ENCODE measurements around the gene ATF5. TPM values are rescaled to one million over a fixed set of nuclear protein-coding genes. Genes with fewer than 3 reads are reported as not detected.
A peak's percentile ranks its signal among the peaks of the same experiment; 100 is the strongest.

Gene ATF5
- total and polyA plus RNA-seq, 2 of the 8 experiments (the other 6 are each of a cell fraction or from before 2014, with no cell fraction given), result 6.2 to 13.1 TPM

- Histone ChIP-seq H2BK120ac (replicated peaks; ENCODE audit: low read depth, low read length) (no peak overlapping the region), H2BK15ac (ENCODE audit: low read length) (no peak overlapping the region), H2BK5ac (ENCODE audit: low read depth, low read length) (no peak overlapping the region), H3K4me1 (replicated peaks in 1 of 4; ENCODE audit: control insufficient read depth in 3 of 4, insufficient read depth in 4 of 4, low read length in 3 of 4) (peaks cover 0 to 7% (median 1%) of the 10 kb centered on the region in 4 experiments; a peak in 3 of 7 replicates), H4K8ac (ENCODE audit: extremely low read depth, insufficient read depth, low read length) (no peak overlapping the region), H4K20me1 (replicated peaks in 1 of 2; ENCODE audit: control insufficient read depth in 1 of 2, insufficient read depth in 2 of 2, low read length in 2 of 2) (peaks cover 46 to 51% of the 10 kb centered on the region in 2 experiments), H3K9me3 (ENCODE audit: insufficient read depth in 2 of 2, low read depth in 1 of 2, low read length in 1 of 2) (no peaks in the 10 kb centered on the region), H4K91ac (replicated peaks; ENCODE audit: insufficient read length, low read length) (no peak overlapping the region), H3K27ac (ENCODE audit: low read depth, low read length) (peak overlapping the region; percentile 54; the same call in 1 of the 2 replicates), H3K18ac (ENCODE audit: extremely low read depth, low read length) (no peak overlapping the region), H3K4me3 (ENCODE audit: extremely low read depth in 1 of 4, insufficient read depth in 2 of 4, low read depth in 3 of 4, low read length in 4 of 4) (no peak overlapping the region), H2BK20ac (ENCODE audit: low read length) (no peak overlapping the region), H4K5ac (ENCODE audit: insufficient read length, low read depth, low read length) (no peak overlapping the region), H3K79me2 (ENCODE audit: control insufficient read depth in 1 of 2, insufficient read depth in 2 of 2, low read length in 2 of 2) (peaks cover 4 to 88% of the 10 kb centered on the region in 2 experiments; a peak in 3 of 4 replicates), H2AK5ac (ENCODE audit: low read depth, low read length) (no peak overlapping the region), H3K79me1 (ENCODE audit: low read depth, low read length) (peaks cover 18% of the 10 kb centered on the region), H3K23ac (ENCODE audit: insufficient read length) (no peak overlapping the region), H3K14ac (ENCODE audit: insufficient read length) (no peak overlapping the region), H3K56ac (replicated peaks; ENCODE audit: insufficient read length, low read depth, low read length) (no peak overlapping the region), H2AFZ (ENCODE audit: low read length) (no peak overlapping the region), H3K27me3 (replicated peaks in 1 of 4; ENCODE audit: control insufficient read depth in 3 of 4, extremely low read depth in 1 of 4, insufficient read depth in 3 of 4, low read length in 3 of 4) (no peaks in the 10 kb centered on the region), H3K4ac (replicated peaks; ENCODE audit: insufficient read length, low read depth, low read length) (no peak overlapping the region), H3K9ac (replicated peaks in 1 of 4; ENCODE audit: extremely low read depth in 1 of 4, low read depth in 3 of 4, low read length in 3 of 4) (no peak overlapping the region), H3K36me3 (ENCODE audit: control insufficient read depth in 2 of 4, insufficient read depth in 4 of 4, low read length in 3 of 4) (peaks cover 14 to 31% (median 25%) of the 10 kb centered on the region in 4 experiments; a peak in 5 of 8 replicates), H3K4me2 (ENCODE audit: insufficient read depth in 1 of 2, low read depth in 2 of 2, low read length in 2 of 2) (no peak overlapping the region), H2BK12ac (ENCODE audit: low read depth, low read length) (no peak overlapping the region), H3K23me2 (ENCODE audit: low read depth, low read length) (no peaks in the 10 kb centered on the region)
- FAIRE-seq, result no peak
- DNase-seq (ENCODE audit: low read depth in 1 of 2, low spot score in 2 of 2), result no peak
- TF ChIP-seq RBBP5 (IDR thresholded peaks at IDR 0.05; ENCODE audit: borderline replicate concordance, low read depth, low read length) (0 out of 2 replicates have a peak, but pooled peaks have one; percentile 4), SIN3A (conservative IDR thresholded peaks at IDR 0.05 in 1 of 2, IDR thresholded peaks at IDR 0.05 in 1 of 2; ENCODE audit: low read depth in 1 of 2, low read length in 2 of 2) (peak; percentile 75 to 76; a peak in 3 of 4 replicates), RAD21 (IDR thresholded peaks at IDR 0.05 in 1 of 2, conservative IDR thresholded peaks at IDR 0.05 in 1 of 2; ENCODE audit: low read depth in 2 of 2, low read length in 2 of 2) (peak; percentile 23 to 47; a peak in 2 of 4 replicates), CBX5 (IDR thresholded peaks at IDR 0.05; ENCODE audit: low read depth, low read length) (no peak), BCL11A (IDR thresholded peaks at IDR 0.05; ENCODE audit: low read depth in 2 of 2, low read length in 2 of 2) (no peak)
- TF ChIP-seq, protein P1, sequence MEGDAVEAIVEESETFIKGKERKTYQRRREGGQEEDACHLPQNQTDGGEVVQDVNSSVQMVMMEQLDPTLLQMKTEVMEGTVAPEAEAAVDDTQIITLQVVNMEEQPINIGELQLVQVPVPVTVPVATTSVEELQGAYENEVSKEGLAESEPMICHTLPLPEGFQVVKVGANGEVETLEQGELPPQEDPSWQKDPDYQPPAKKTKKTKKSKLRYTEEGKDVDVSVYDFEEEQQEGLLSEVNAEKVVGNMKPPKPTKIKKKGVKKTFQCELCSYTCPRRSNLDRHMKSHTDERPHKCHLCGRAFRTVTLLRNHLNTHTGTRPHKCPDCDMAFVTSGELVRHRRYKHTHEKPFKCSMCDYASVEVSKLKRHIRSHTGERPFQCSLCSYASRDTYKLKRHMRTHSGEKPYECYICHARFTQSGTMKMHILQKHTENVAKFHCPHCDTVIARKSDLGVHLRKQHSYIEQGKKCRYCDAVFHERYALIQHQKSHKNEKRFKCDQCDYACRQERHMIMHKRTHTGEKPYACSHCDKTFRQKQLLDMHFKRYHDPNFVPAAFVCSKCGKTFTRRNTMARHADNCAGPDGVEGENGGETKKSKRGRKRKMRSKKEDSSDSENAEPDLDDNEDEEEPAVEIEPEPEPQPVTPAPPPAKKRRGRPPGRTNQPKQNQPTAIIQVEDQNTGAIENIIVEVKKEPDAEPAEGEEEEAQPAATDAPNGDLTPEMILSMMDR (IDR thresholded peaks at IDR 0.05; ENCODE audit: control extremely low read depth in 1 of 3, insufficient read depth in 1 of 3, low read depth in 1 of 3, low read length in 3 of 3), result peak; percentile 50 to 72 (median 60)
- POLR2A ChIA-PET (ENCODE audit: partially characterized antibody), result interaction anchor here (0.7 to 19.2 kb wide), 7 partner anchors 5 to 67 kb away, joined by 3 to 373 read pairs (median 5); partner anchors contain the start of genes ATF5, NUP62 and PTOV1
- 83% methylated on average over 21 of the region's 21 CpGs; no CpG with 5 or more reads in 1 of the 2 experiments for WGBS, 2 experiments (ENCODE audit: extremely low coverage in 1 of 2, insufficient coverage in 1 of 2, insufficient read length in 1 of 2, insufficient replicate concordance in 2 of 2, low coverage in 1 of 2, low lambda C conversion rate in 2 of 2, missing lambda C conversion rate in 1 of 2)
- CTCF ChIA-PET (ENCODE audit: partially characterized antibody), result interaction anchor here (0.6 to 3.4 kb wide), 13 partner anchors 10 to 223 kb away, joined by 3 to 20 read pairs (median 3); partner anchors contain the start of genes ATF5 and NUP62
These were observed 11.9 kb upstream of the ATF5 start for GRCh38 chr19:49916839-49917733.

Measured in H1 (cell line).